VCaP (cell line): ENCODE data around the gene CPA1.

Source experiments
- H3K27ac ChIP-seq: fragments of 450-650 bp; 2 replicates; pipeline ENCODE4 v1.5.1; 2017
- TF ChIP-seq, protein P1 (sequence below): fragments of 450-650 bp; conservative IDR thresholded peaks from 2 replicates; pipeline ENCODE4 v1.5.1; 2017; ENCODE audit warnings: mild to moderate bottlenecking, moderate library complexity

The CPA1 gene

DNA sequence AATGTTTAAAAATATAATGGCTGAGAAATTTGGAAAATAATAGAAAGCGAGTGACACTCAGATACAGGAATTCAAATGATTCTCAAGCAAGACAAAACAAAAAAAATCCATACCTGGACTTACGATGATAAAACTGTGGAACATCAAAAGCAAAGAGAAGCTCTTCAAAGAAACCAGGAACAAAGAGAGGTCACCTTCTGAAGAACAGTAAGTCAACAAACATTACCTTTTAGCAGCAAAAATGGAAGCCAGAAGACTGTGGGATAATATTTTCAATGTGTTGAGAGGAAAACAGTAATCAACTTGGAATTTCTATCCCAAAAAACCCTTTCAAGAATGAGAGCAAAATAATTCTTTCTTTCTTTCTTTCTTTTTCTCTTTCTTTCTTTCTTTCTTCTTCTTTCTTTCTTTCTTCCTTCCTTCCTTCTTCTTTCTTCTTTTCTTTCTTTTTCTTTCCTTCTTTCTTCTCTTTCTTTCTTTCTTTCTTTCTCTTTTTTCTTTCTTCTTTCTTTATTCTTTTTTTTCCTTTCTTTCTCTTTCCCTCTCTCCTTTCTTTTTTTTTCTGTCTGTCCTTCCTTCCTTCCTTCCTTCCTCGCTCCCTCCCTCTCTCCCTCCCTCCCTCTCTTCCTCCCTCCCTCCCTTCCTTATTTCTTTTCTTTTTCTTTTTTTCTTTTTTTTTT is 37.5 kb upstream of the CPA1 start:
- no peak overlapping the region for H3K27ac ChIP-seq
- TF ChIP-seq, protein P1, sequence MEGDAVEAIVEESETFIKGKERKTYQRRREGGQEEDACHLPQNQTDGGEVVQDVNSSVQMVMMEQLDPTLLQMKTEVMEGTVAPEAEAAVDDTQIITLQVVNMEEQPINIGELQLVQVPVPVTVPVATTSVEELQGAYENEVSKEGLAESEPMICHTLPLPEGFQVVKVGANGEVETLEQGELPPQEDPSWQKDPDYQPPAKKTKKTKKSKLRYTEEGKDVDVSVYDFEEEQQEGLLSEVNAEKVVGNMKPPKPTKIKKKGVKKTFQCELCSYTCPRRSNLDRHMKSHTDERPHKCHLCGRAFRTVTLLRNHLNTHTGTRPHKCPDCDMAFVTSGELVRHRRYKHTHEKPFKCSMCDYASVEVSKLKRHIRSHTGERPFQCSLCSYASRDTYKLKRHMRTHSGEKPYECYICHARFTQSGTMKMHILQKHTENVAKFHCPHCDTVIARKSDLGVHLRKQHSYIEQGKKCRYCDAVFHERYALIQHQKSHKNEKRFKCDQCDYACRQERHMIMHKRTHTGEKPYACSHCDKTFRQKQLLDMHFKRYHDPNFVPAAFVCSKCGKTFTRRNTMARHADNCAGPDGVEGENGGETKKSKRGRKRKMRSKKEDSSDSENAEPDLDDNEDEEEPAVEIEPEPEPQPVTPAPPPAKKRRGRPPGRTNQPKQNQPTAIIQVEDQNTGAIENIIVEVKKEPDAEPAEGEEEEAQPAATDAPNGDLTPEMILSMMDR: no peak

DNA sequence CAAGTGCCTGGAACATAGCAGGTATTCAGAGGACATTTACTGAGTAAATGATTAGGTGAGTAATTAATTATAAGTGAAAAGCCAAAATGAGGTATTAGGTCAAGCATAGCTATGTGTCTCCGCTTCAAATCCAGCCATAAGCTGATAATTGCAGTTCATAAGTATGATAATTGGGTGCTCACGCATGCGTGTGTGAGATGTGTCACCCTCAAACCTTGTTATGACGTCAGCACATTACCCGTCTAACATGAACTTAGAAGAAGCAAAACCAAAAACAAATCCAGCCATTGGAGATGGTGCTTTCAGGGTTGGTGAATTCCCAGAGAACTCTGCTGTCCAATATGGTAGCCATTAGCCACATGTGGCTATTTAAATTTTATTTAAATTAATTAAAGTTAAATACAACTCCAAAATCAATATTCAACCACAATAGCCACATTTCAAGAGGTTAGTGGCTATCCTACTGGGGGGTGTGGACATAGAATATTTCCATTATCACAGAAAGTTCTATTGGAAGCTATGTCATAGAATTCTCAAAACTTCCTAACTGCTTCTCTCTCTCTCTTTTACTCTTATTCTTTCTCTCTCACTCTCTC is 35.9 kb upstream of the CPA1 start, which contains the start of gene CPA5:
Gene CPA5, plus strand, starts transcription at position 546 of the 596 bp plus-strand sequence. CDS start 1,670 bp downstream, outside the sequence.
- H3K27ac ChIP-seq: no peak within 1 kb of the TSS
- TF ChIP-seq, protein P1: no peak

DNA sequence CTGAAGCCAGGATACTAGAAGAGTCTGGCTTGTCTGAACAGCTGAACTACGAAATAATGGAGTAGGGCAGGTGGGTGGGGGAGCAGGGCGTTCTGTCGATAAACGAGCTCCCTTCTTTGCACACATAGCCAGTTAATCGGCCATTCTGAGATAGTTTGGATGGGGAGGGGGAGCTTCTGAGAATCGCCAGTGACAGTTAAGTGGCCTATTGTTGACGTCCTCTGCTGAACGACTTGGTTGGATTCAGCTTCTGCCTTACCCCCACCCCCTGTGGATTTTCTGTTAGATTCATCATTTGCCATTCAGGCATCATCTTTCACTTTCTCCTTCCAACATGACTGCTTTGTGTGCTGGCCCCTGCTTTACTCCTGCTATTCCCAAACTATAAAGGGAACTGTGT is 35.2 kb upstream of the CPA1 start:
- TF ChIP-seq, protein P1: no peak

DNA sequence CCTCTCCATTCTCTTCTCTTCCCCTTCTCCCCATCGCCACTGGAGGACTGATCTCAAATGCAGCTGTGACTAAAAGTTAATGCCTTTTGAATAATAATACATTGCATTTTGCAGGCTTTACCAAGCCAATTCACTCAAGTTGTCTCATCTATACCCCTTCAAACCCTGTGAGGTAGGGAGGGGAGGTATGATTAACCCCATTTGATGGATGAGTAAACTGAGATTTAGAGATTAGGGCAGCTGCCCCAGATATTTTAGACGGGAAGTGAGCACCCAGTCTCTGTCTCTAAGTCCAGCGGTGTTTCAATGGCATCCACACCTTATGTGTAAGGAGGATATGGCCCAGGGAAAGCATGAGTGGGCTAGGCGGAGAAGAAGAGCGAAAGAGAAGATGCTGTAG is 34.6 kb upstream of the CPA1 start:
- TF ChIP-seq, protein P1: no peak

More for the DNA sequence above, 35.2 kb upstream of the CPA1 start:
- no peak overlapping the region for H3K27ac ChIP-seq

DNA sequence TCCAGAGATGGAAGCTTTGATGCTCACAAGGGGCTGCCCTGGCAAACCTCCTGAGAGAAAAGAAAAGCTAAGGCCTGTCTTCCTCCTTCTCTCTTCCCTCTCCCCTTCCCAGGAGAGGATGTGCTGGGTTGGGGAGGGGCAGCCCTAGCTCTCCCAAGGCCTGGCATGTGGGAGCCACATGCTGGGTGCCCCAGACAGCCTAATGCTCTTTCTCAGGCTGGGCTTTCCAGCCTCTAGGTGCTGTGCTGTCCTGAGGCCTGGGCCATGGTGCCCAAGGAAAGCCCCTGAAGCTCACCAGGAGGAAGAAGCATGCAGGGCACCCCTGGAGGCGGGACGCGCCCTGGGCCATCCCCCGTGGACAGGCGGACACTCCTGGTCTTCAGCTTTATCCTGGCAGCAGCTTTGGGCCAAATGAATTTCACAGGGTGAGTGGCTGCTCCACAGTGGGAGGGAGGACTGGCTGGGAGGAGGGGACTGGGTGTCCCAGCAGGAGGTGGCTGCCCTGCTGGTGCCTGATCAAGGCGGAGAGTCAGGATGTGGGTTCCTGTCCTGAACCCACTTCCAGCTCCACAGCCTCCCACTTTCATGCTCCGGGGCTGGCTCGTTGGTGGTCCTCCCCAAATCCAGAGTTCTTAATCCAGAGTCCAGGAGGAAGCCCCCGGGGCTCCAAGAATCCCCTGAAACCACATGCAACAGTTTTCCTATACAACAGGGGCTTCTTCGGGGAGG is 34.0 kb upstream of the CPA1 start:
- H3K27ac ChIP-seq: no peak overlapping the region
- TF ChIP-seq, protein P1: no peak

More for the DNA sequence above, 34.6 kb upstream of the CPA1 start:
- no peak overlapping the region for H3K27ac ChIP-seq

DNA sequence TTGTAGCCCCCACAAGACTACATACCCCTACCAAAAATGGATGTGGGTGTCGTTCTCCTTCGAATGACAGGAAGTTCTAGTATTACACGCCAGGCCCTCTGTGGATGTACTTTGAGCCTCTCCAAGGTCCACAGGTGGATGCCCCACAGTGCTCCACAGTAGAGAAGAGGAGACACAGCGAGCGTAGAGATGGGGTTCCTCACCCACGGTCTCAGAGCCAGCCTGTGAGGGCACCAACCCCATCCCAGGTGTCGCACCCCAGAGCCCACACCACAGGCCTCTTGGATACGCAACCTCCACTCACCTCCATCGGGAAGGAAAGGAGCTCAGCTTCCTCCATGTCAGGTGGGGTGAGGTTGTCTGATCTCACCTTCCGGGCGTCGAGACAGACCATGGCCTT is 33.4 kb upstream of the CPA1 start:
- H3K27ac ChIP-seq: no peak overlapping the region
- TF ChIP-seq, protein P1: no peak
